Central memory CD8-positive, alpha-beta T cell (primary cell): Measurements from ENCODE around the gene MALRD1.

Experiments
- ATAC-seq: fragments of 150-1000 bp; cut with Tn5 transposase; replicated peaks from 2 replicates; pipeline ENCODE4 v1.10.0; 2022; ENCODE audit warnings: mild to moderate bottlenecking, moderate FRiP score, moderate number of reproducible peaks; ENCODE audit not compliant: poor library complexity, severe bottlenecking; ENCODE audit errors: extremely low read depth
- DNase-seq, 2 donors: peaks; one replicate each; pipeline ENCODE4 v3.0.0; 2021; ENCODE audit warnings: low spot score in 2 of 2
- H3K27ac Mint-ChIP-seq: one replicate; pipeline ENCODE4 v1.8.0; 2022; ENCODE audit warnings: low read depth, mild to moderate bottlenecking, moderate library complexity, mixed read lengths
- H3K27me3 Mint-ChIP-seq: one replicate; pipeline ENCODE4 v1.8.0; 2022; ENCODE audit warnings: mixed read lengths
- H3K36me3 Mint-ChIP-seq: one replicate; pipeline ENCODE4 v1.8.0; 2022; ENCODE audit warnings: mild to moderate bottlenecking, moderate library complexity, mixed read lengths; ENCODE audit not compliant: insufficient read depth
- H3K4me1 Mint-ChIP-seq: one replicate; pipeline ENCODE4 v1.8.0; 2022; ENCODE audit warnings: mixed read lengths
- H3K4me3 Mint-ChIP-seq: one replicate; pipeline ENCODE4 v1.8.0; 2022; ENCODE audit warnings: mild to moderate bottlenecking, moderate library complexity, mixed read lengths
- H3K9me3 Mint-ChIP-seq: one replicate; pipeline ENCODE4 v1.8.0; 2022; ENCODE audit warnings: mixed read lengths

The MALRD1 gene

DNA sequence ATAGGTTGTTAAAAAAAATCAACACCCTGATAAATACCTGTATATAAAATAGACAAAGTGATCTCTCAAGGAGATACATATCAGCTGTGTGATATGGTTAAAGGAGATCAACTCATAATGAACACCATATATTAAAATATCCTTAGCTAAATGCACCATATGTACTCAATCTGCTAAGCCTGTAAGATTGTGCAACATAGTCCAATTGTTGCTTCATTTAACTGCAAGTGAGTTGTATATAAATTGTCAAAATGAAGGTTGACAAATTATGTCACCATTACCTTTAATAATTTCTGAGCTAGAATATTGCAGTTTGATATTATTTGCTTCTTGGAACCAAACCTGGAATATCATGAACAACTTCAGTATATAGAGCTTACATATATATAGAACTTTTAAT is 283.7 kb downstream of the MALRD1 start:
- H3K9me3 Mint-ChIP-seq = peaks cover 11% of the 10 kb centered on the region

DNA sequence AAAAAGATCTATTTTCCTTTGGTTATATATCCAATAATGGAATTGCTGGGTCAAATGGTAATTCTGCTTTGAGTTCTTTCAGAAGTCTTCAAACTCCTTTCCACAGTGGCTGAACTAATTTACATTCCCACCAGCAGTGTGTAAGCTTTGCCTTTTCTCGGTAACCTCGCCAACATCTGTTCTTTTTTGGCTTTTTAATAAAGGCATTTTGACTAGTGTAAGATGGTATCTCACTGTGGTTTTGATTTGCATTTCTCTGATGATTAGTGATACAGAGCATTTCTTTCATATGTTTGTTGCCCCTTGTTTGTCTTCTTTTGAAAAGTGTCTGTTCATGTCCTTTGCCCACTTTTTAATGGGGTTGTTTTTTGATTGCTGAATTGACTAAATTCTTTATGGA is 285.0 kb downstream of the MALRD1 start:
- H3K27ac Mint-ChIP-seq = no peak overlapping the region
- no peaks in the 10 kb centered on the region for H3K27me3 Mint-ChIP-seq
- no peak overlapping the region for H3K4me3 Mint-ChIP-seq
- no peak for DNase-seq
- H3K4me1 Mint-ChIP-seq = no peaks in the 10 kb centered on the region
- no peak for ATAC-seq
- no peaks in the 10 kb centered on the region for H3K36me3 Mint-ChIP-seq
- peaks cover 11% of the 10 kb centered on the region for H3K9me3 Mint-ChIP-seq

More for the DNA sequence above, 283.7 kb downstream of the MALRD1 start:
- H3K27ac Mint-ChIP-seq = no peak overlapping the region
- no peak overlapping the region for H3K4me3 Mint-ChIP-seq
- H3K36me3 Mint-ChIP-seq = no peaks in the 10 kb centered on the region
- DNase-seq (no peak), ATAC-seq (no peak)
- H3K4me1 Mint-ChIP-seq = no peaks in the 10 kb centered on the region
- no peaks in the 10 kb centered on the region for H3K27me3 Mint-ChIP-seq

DNA sequence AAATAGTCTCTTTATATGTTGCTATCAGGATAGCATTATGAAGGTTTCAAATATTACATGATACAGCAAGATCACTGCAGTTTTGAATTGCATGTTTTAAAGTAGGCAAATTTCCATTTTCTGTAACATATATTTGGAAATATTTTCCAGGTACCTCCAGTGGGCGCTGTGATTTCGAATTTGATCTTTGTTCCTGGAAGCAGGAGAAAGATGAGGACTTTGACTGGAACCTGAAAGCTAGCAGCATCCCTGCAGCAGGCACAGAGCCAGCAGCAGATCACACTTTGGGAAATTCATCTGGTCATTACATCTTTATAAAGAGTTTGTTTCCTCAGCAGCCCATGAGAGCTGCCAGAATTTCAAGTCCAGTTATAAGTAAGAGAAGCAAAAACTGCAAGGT is 299.0 kb downstream of the MALRD1 start:
- Mint-ChIP-seq H3K4me1 (no peaks in the 10 kb centered on the region), H3K27ac (no peak overlapping the region), H3K36me3 (no peaks in the 10 kb centered on the region), H3K4me3 (no peak overlapping the region), H3K9me3 (peaks cover 5% of the 10 kb centered on the region), H3K27me3 (no peaks in the 10 kb centered on the region)
- ATAC-seq (no peak), DNase-seq (no peak)

DNA sequence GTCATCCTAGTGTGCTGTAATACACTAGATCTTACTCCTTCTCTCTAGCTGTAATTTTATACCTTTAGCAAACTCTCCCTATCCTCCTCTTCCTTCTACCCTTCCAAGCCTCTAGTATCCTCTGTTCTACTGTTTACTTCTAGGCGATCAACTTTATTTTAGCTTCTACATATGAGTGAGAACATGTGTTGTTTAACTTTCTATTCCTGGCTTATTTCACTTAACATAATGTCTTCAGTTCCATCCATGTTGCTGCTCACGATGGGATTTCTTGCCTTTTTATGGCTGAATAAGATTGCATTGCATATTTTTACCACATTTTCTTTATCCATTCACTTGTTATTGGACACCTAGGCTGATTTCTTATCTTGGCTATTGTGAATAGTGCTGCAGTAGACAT is 318.6 kb downstream of the MALRD1 start:
- no peaks in the 10 kb centered on the region for H3K27me3 Mint-ChIP-seq
- H3K4me3 Mint-ChIP-seq = no peak overlapping the region
- H3K4me1 Mint-ChIP-seq = no peaks in the 10 kb centered on the region
- DNase-seq (no peak), ATAC-seq (no peak)
- H3K36me3 Mint-ChIP-seq = no peaks in the 10 kb centered on the region
- no peaks in the 10 kb centered on the region for H3K9me3 Mint-ChIP-seq
- H3K27ac Mint-ChIP-seq = no peak overlapping the region

DNA sequence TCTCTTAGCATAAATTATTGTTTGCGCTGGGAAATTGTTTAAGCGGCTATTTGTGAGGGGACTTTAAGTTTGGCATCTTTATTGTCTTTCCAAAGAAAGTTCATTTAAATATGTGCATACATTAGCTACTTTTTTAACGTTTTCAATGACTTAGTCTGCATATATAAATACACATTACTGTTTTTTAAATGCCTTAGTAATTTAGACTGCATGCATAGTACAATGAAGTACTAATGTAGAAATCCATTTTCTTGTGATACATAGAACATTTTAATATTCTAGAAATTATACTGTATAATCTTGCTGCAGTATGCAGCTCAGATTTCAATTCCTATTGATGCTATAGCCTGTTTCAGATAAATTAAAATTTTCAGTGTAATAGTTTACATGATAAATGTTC is 325.4 kb downstream of the MALRD1 start:
- H3K4me1 Mint-ChIP-seq = no peaks in the 10 kb centered on the region
- peaks cover 6% of the 10 kb centered on the region for H3K9me3 Mint-ChIP-seq
- H3K36me3 Mint-ChIP-seq = no peaks in the 10 kb centered on the region
- H3K27me3 Mint-ChIP-seq = no peaks in the 10 kb centered on the region
- H3K4me3 Mint-ChIP-seq = no peak overlapping the region
- DNase-seq = no peak
- H3K27ac Mint-ChIP-seq = no peak overlapping the region
- no peak for ATAC-seq

DNA sequence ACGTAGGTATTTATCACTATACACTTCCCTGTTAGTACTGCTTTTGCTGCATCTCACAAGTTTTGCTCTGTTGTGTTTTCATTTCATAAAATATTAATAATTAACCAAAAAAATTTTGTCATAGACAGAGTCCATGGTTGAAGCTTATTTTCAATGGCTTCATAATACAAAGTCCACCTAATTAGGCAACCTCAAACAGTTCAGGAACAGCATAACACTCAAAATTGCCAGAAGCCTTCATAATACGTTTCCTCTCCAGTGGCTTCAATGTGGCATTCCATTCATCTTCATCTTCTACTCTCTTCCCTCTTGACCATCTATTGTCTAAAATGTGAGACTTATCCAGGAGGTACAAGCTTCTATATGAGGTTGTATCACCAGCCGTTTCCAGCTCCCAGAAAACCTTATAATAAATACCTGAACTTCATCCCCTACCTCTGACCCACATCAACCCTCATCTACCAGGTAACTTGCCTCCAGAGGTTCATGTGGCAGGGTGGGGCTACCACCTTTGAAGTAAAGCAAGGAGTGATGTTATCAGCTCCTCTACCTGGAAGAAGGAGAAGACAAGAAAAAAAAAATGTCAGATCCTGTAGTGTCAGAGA is 337.3 kb downstream of the MALRD1 start:
- peaks cover 15% of the 10 kb centered on the region for H3K9me3 Mint-ChIP-seq
- H3K27ac Mint-ChIP-seq = no peak overlapping the region
- ATAC-seq (no peak), DNase-seq (no peak)
- H3K4me1 Mint-ChIP-seq = no peaks in the 10 kb centered on the region
- H3K36me3 Mint-ChIP-seq = no peaks in the 10 kb centered on the region
- no peak overlapping the region for H3K4me3 Mint-ChIP-seq
- no peaks in the 10 kb centered on the region for H3K27me3 Mint-ChIP-seq

DNA sequence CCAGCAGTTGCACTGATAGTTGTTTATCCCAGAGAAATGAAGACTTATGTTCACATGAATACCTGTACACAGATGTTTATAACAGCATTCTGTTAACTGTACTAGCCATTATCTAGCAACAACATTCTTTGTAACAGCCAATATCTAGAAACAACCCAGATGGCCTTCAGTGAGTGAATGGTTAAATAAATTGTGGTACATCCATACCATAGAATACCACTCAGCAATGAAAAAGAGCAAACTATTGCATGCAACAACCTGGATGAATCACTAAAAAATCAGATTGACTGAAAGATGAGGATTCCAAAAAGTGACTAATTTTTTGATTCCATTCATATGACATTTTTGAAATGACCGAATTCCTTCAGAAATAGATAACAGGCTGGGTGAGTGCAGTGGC is 360.3 kb downstream of the MALRD1 start:
- H3K36me3 Mint-ChIP-seq = peaks cover 2% of the 10 kb centered on the region
- peaks cover 11% of the 10 kb centered on the region for H3K9me3 Mint-ChIP-seq
- ATAC-seq = no peak
- H3K27ac Mint-ChIP-seq = no peak overlapping the region
- H3K4me3 Mint-ChIP-seq = no peak overlapping the region
- H3K4me1 Mint-ChIP-seq = no peaks in the 10 kb centered on the region
- H3K27me3 Mint-ChIP-seq = no peaks in the 10 kb centered on the region
- DNase-seq = no peak

DNA sequence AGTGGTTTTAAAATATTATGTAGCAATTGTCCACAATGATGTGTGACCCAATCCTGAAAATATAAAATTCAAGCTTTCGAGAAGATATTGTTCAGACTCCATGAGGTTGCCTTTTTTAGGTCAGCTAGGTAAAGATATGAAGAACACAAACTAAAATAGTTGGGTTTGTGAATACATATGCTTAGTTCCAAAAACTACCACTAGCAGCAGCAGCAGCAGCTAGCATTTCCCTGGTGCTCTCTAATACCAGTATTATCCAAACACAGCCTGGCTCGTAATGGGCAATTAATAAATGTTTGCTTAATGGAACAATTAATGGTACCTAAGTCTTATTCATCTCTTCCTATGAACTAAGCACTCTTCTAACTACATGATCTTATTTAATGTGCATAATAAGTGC is 362.5 kb downstream of the MALRD1 start:
- H3K36me3 Mint-ChIP-seq = peaks cover 2% of the 10 kb centered on the region
- H3K27me3 Mint-ChIP-seq = no peaks in the 10 kb centered on the region
- H3K4me1 Mint-ChIP-seq = no peaks in the 10 kb centered on the region
- H3K27ac Mint-ChIP-seq = no peak overlapping the region
- ATAC-seq (no peak), DNase-seq (no peak)
- peaks cover 11% of the 10 kb centered on the region for H3K9me3 Mint-ChIP-seq
- H3K4me3 Mint-ChIP-seq = no peak overlapping the region

DNA sequence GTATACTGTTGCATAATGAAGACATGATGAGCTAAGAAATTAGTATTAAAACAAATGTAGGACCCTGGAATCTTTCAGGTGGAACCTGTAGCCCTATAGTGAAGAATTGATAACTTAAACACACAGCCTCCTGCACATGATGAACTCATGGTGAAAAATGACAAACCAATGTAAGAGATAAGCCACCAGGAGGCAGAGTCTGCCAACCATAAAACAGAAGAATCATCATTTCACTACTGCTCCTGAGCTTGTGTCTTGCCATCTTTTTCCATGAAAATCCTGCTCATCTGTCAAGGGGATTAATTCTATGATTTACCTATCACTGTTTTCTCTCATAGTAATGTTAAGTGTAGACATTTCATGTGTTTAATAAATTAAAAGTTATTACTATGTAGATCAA is 363.9 kb downstream of the MALRD1 start:
- Mint-ChIP-seq H3K27ac (no peak overlapping the region), H3K9me3 (peaks cover 16% of the 10 kb centered on the region), H3K4me3 (no peak overlapping the region), H3K36me3 (peaks cover 2% of the 10 kb centered on the region), H3K4me1 (no peaks in the 10 kb centered on the region), H3K27me3 (no peaks in the 10 kb centered on the region)
- ATAC-seq (no peak), DNase-seq (no peak)

DNA sequence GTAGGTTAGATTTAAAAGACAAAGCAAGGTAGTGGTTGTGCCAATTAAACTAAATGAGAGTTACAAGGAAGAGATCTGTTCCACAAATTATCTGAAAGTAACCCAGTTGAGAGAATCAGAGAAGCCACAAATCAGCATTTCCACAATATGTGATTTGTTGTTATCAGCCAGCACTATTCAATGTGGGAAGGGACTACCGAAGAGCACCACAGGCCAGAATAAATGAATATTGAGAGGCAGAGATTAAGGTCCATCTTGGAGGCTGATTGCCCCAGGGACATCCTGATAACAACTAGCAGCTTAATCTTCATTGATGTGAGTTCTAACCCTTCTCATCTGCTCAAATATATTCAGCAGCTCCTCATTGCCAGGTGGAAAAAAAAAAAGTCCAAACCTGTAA is 367.6 kb downstream of the MALRD1 start:
- no peaks in the 10 kb centered on the region for H3K4me1 Mint-ChIP-seq
- H3K4me3 Mint-ChIP-seq = no peak overlapping the region
- peaks cover 17% of the 10 kb centered on the region for H3K9me3 Mint-ChIP-seq
- H3K27me3 Mint-ChIP-seq = no peaks in the 10 kb centered on the region
- DNase-seq (no peak), ATAC-seq (no peak)
- no peaks in the 10 kb centered on the region for H3K36me3 Mint-ChIP-seq
- no peak overlapping the region for H3K27ac Mint-ChIP-seq

DNA sequence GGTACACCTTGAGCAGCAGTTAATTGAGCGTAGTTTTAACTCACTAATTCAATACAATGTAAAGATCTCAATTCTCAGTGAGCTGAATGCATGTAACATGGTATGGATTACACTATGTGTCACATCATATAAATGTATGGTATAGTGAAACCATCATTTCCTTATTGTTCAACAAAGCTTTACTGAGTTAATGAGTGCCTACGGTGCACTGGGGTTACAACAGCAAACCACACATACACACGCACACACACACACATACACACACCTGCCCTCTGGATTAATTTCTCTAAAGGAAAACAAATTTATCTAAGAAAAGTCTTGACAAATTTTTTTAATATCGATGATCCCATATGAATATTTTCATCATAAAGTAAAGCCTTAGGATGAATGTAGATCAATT is 369.1 kb downstream of the MALRD1 start:
- Mint-ChIP-seq H3K27me3 (no peaks in the 10 kb centered on the region), H3K9me3 (peaks cover 17% of the 10 kb centered on the region), H3K4me3 (no peak overlapping the region), H3K36me3 (no peaks in the 10 kb centered on the region), H3K27ac (no peak overlapping the region), H3K4me1 (no peaks in the 10 kb centered on the region)
- DNase-seq = no peak
- no peak for ATAC-seq

DNA sequence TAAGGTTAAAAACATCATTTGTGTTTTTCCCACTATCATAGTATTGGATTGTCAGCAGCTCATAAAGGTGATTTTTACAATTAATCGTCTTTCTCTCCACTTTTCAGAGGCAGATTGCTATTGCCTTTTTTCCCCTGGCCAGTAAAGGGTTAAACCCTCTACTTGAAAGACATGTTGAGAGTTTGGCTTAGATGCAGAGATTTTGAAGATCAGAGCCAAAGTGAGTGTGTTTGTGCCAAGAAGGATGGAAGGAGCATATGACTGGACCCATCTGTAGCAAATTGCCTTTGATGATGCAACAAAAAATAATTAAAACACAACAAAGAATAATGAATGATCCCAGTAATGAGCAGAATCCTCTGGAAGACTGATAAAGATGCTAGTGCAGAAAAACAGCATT is 373.1 kb downstream of the MALRD1 start:
- DNase-seq (no peak), ATAC-seq (no peak)
- no peaks in the 10 kb centered on the region for H3K4me1 Mint-ChIP-seq
- no peak overlapping the region for H3K4me3 Mint-ChIP-seq
- H3K36me3 Mint-ChIP-seq = no peaks in the 10 kb centered on the region
- H3K27me3 Mint-ChIP-seq = no peaks in the 10 kb centered on the region
- no peak overlapping the region for H3K27ac Mint-ChIP-seq
- H3K9me3 Mint-ChIP-seq = peaks cover 18% of the 10 kb centered on the region

DNA sequence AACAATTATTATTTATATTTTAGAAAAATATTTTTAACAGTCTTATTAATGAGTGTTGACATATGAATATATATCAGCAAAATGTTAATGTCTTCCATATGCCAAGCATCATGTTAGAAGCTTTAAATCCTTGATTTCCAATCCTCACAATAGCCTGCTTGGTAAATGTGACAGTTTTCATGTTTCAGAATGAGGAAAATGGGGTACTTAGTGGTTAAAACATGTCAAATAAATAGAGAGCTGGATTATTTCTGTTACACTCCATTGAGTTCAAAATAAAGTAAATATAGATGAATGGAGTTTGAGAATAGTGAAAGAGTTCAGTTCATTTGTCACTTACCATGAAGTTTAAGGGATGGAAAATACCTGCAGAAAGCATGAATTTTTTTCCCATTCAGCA is 377.4 kb downstream of the MALRD1 start:
- Mint-ChIP-seq H3K27me3 (no peaks in the 10 kb centered on the region), H3K36me3 (no peaks in the 10 kb centered on the region), H3K27ac (no peak overlapping the region), H3K9me3 (peaks cover 5% of the 10 kb centered on the region), H3K4me1 (no peaks in the 10 kb centered on the region), H3K4me3 (no peak overlapping the region)
- DNase-seq (no peak), ATAC-seq (no peak)
